ENCODE data around the gene CLCN5. TPM values are rescaled to one million over a fixed set of nuclear protein-coding genes. Genes with fewer than 3 reads are reported as not detected.

The CLCN5 gene
- total and polyA plus RNA-seq, 10 of the 15 experiments (the other 5 are each of a cell fraction or from before 2014, with no cell fraction given) = 0.33 to 3.8 (median 2.6) TPM

DNA sequence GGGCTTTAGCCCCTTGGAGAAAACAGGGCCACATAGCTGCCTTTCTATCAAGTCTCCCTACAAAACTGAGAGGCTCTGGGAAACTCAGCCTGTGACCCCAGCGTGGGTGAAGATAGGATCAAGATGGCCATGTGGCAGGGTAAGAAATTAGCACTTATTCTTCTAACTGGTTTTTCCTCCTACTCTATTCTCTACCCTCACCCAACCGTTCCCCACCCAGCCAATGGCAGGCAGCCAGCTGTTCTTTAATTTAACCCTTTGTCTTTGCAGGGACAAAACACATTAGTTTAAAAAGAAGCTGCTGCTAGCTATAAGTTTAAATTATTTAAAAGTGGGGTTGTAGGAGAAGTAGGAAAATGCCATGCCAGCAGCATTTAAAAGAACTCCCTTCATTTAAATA, 2.8 kb downstream of the CLCN5 start (continued):
- TF ChIP-seq CUX1 (IDR thresholded peaks at IDR 0.05; ENCODE audit: insufficient replicate concordance, low read depth, low read length) = no peak

DNA sequence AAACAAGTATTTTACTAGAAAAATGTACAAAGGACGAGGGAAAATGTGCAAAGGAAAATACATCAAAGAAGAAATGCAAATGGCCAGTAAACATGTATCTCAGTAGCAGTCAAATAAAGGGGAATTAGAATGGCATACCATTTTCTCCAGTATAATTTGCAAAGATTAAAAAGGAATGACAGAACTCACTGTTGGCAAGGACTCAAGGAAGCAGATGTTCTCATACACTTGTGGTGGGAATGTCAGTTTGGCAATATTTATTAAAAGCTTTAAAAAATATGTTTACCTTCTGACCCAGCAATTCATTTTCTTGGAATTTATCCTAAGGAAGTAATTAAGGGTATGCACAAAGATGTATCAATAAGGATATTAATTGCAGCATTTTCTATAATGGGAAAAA, 7.6 kb downstream of the CLCN5 start:
- RAD21 ChIA-PET (ENCODE audit: unreplicated experiment) = no interaction called here
- Histone ChIP-seq H2AFZ (ENCODE audit: control insufficient read depth, low read depth, low read length) (no peak overlapping the region), H3K27ac (ENCODE audit: control insufficient read depth, insufficient read depth) (no peak overlapping the region), H3K4me3 (no peak overlapping the region), H3K27me3 (replicated peaks in 1 of 2; ENCODE audit: control insufficient read depth in 2 of 2, insufficient read depth in 2 of 2, low read length in 1 of 2) (no peaks in the 10 kb centered on the region), H3K9ac (ENCODE audit: control insufficient read depth, insufficient read depth, low read length) (no peak overlapping the region), H3K79me2 (ENCODE audit: control insufficient read depth, insufficient read depth, low read length) (no peaks in the 10 kb centered on the region), H3K9me3 (replicated peaks; ENCODE audit: control insufficient read depth, insufficient read depth, low read length) (no peaks in the 10 kb centered on the region), H3K4me2 (ENCODE audit: control insufficient read depth, insufficient read depth) (no peak overlapping the region), H3K4me1 (ENCODE audit: control insufficient read depth, insufficient read depth, low read length) (no peaks in the 10 kb centered on the region), H3K36me3 (ENCODE audit: control insufficient read depth in 2 of 2, insufficient read depth in 2 of 2, low read length in 1 of 2) (no peaks in the 10 kb centered on the region), H4K20me1 (ENCODE audit: control insufficient read depth, insufficient read depth) (no peaks in the 10 kb centered on the region)
- DNase-seq (ENCODE audit: low read depth, low spot score) = no peak
- 42% methylated on average over 1 of the region's 1 CpG for WGBS (ENCODE audit: insufficient coverage, insufficient replicate concordance, low lambda C conversion rate, missing lambda C conversion rate)
- FAIRE-seq = no peak
- CTCF ChIA-PET = interaction anchor here (1.8 kb wide), 1 partner anchor 11 kb away, joined by 10 read pairs; no protein-coding TSS in a partner anchor
- in situ Hi-C loops (cut with MboI) = no loop called here
- ATAC-seq = no peak
- BruUV-seq (replicated peaks) = no TSS peak
- SMC1A ChIA-PET (ENCODE audit: uncharacterized antibody, unreplicated experiment) = no interaction called here
- POLR2A ChIA-PET = no interaction called here
- intact Hi-C loops (cut with micrococcal nuclease; ENCODE audit: unreplicated experiment) = no loop called here
- no peak for TF ChIP-seq EZH2 (IDR thresholded peaks at IDR 0.05; ENCODE audit: borderline replicate concordance, control insufficient read depth, low read depth, low read length)
- TF ChIP-seq POU2F2 (IDR thresholded peaks at IDR 0.05; ENCODE audit: borderline replicate concordance, low read depth, low read length) = no peak
- no peak for TF ChIP-seq NR2C2 (IDR thresholded peaks at IDR 0.05; ENCODE audit: borderline replicate concordance, control insufficient read depth, insufficient read length, low read depth)
- TF ChIP-seq ATF7 (IDR thresholded peaks at IDR 0.05; ENCODE audit: low read depth) = no peak
- no peak for TF ChIP-seq TAF1 (IDR thresholded peaks at IDR 0.05; ENCODE audit: borderline replicate concordance, low read depth, low read length)
- TF ChIP-seq SMARCA5 (IDR thresholded peaks at IDR 0.05) = no peak
- TF ChIP-seq, protein P1, sequence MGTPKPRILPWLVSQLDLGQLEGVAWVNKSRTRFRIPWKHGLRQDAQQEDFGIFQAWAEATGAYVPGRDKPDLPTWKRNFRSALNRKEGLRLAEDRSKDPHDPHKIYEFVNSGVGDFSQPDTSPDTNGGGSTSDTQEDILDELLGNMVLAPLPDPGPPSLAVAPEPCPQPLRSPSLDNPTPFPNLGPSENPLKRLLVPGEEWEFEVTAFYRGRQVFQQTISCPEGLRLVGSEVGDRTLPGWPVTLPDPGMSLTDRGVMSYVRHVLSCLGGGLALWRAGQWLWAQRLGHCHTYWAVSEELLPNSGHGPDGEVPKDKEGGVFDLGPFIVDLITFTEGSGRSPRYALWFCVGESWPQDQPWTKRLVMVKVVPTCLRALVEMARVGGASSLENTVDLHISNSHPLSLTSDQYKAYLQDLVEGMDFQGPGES (IDR thresholded peaks at IDR 0.05) = no peak
- no peak for TF ChIP-seq WRNIP1 (IDR thresholded peaks at IDR 0.05; ENCODE audit: borderline replicate concordance, low read depth, low read length)
- no peak for TF ChIP-seq RB1 (IDR thresholded peaks at IDR 0.05; ENCODE audit: borderline replicate concordance)
- no peak for TF ChIP-seq MAX (IDR thresholded peaks at IDR 0.05; ENCODE audit: low read depth, low read length)
- no peak for TF ChIP-seq ZNF592 (IDR thresholded peaks at IDR 0.05)
